ENCODE measurements around the gene GRIN2A.

The GRIN2A gene

GRCh38 chr16:10121897-10122425, 60.3 kb downstream of the GRIN2A start:
- TF ChIP-seq FOXP2 (optimal IDR thresholded peaks at IDR 0.05; ENCODE audit: control extremely low read depth, extremely low read length, insufficient read depth) (no peak), EZH2 (IDR thresholded peaks at IDR 0.05) (no peak), POLR2AphosphoS5 (IDR thresholded peaks at IDR 0.05; ENCODE audit: borderline replicate concordance, low read depth, low read length) (no peak)
- Histone ChIP-seq H3K9me3 (ENCODE audit: low read depth, low read length) (no peaks in the 10 kb centered on the region), H3K9ac (ENCODE audit: insufficient read length) (no peak overlapping the region), H3K36me3 (ENCODE audit: insufficient read depth, low read length) (no peaks in the 10 kb centered on the region), H3K27ac (no peak overlapping the region), H3K4me3 (no peak overlapping the region)
- DNase-seq (ENCODE audit: low read depth, low spot score): no peak

- H3K9ac ChIP-seq (ENCODE audit: insufficient read length): no peak overlapping the region
- TF ChIP-seq POLR2AphosphoS5 (IDR thresholded peaks at IDR 0.05; ENCODE audit: borderline replicate concordance, low read depth, low read length) (no peak), FOXP2 (optimal IDR thresholded peaks at IDR 0.05; ENCODE audit: control extremely low read depth, extremely low read length, insufficient read depth) (no peak), EZH2 (IDR thresholded peaks at IDR 0.05) (no peak)
- no peak overlapping the region for H3K27ac ChIP-seq
- H3K4me3 ChIP-seq: no peak overlapping the region
- H3K36me3 ChIP-seq (ENCODE audit: insufficient read depth, low read length): no peaks in the 10 kb centered on the region
- H3K9me3 ChIP-seq (ENCODE audit: low read depth, low read length): no peaks in the 10 kb centered on the region
- DNase-seq (ENCODE audit: low read depth, low spot score): no peak
Observed at GRCh38 chr16:10121491-10121890, 60.7 kb downstream of the GRIN2A start.

- Histone ChIP-seq H3K9me3 (ENCODE audit: low read depth, low read length) (no peaks in the 10 kb centered on the region), H3K9ac (ENCODE audit: insufficient read length) (no peak overlapping the region), H3K27ac (no peak overlapping the region), H3K4me3 (no peak overlapping the region), H3K36me3 (ENCODE audit: insufficient read depth, low read length) (no peaks in the 10 kb centered on the region)
- no peak for TF ChIP-seq POLR2AphosphoS5 (IDR thresholded peaks at IDR 0.05; ENCODE audit: borderline replicate concordance, low read depth, low read length)
- no peak for DNase-seq (ENCODE audit: low read depth, low spot score)
Observed at GRCh38 chr16:10120953-10121352, 61.3 kb downstream of the GRIN2A start.

- H3K9ac ChIP-seq (ENCODE audit: insufficient read length): no peak overlapping the region
- TF ChIP-seq FOXP2 (optimal IDR thresholded peaks at IDR 0.05; ENCODE audit: control extremely low read depth, extremely low read length, insufficient read depth): no peak
- no peaks in the 10 kb centered on the region for H3K9me3 ChIP-seq (ENCODE audit: low read depth, low read length)
- H3K36me3 ChIP-seq (ENCODE audit: insufficient read depth, low read length): no peaks in the 10 kb centered on the region
- H3K4me3 ChIP-seq: no peak overlapping the region
- H3K27ac ChIP-seq: no peak overlapping the region
- no peak for DNase-seq (ENCODE audit: low read depth, low spot score)
Observed at GRCh38 chr16:10114409-10114808, 67.8 kb downstream of the GRIN2A start.

GRCh38 chr16:10113248-10113647, 69.0 kb downstream of the GRIN2A start:
- Histone ChIP-seq H3K4me3 (no peak overlapping the region), H3K9ac (ENCODE audit: insufficient read length) (no peak overlapping the region), H3K36me3 (ENCODE audit: insufficient read depth, low read length) (no peaks in the 10 kb centered on the region), H3K27ac (no peak overlapping the region), H3K9me3 (ENCODE audit: low read depth, low read length) (no peaks in the 10 kb centered on the region)
- no peak for TF ChIP-seq POLR2AphosphoS5 (IDR thresholded peaks at IDR 0.05; ENCODE audit: borderline replicate concordance, low read depth, low read length)
- TF ChIP-seq FOXP2 (optimal IDR thresholded peaks at IDR 0.05; ENCODE audit: control extremely low read depth, extremely low read length, insufficient read depth): no peak
- no peak for TF ChIP-seq EZH2 (IDR thresholded peaks at IDR 0.05)
- no peak for DNase-seq (ENCODE audit: low read depth, low spot score)

GRCh38 chr16:10112021-10112420, 70.2 kb downstream of the GRIN2A start:
- no peak for DNase-seq (ENCODE audit: low read depth, low spot score)
- no peaks in the 10 kb centered on the region for H3K36me3 ChIP-seq (ENCODE audit: insufficient read depth, low read length)
- TF ChIP-seq POLR2AphosphoS5 (IDR thresholded peaks at IDR 0.05; ENCODE audit: borderline replicate concordance, low read depth, low read length) (no peak), FOXP2 (optimal IDR thresholded peaks at IDR 0.05; ENCODE audit: control extremely low read depth, extremely low read length, insufficient read depth) (no peak), EZH2 (IDR thresholded peaks at IDR 0.05) (no peak)
- H3K4me3 ChIP-seq: no peak overlapping the region
- H3K9me3 ChIP-seq (ENCODE audit: low read depth, low read length): no peaks in the 10 kb centered on the region
- H3K27ac ChIP-seq: no peak overlapping the region
- no peak overlapping the region for H3K9ac ChIP-seq (ENCODE audit: insufficient read length)

GRCh38 chr16:10111156-10111761, 71.0 kb downstream of the GRIN2A start:
- DNase-seq (ENCODE audit: low read depth, low spot score): no peak
- TF ChIP-seq FOXP2 (optimal IDR thresholded peaks at IDR 0.05; ENCODE audit: control extremely low read depth, extremely low read length, insufficient read depth) (no peak), EZH2 (IDR thresholded peaks at IDR 0.05) (no peak), POLR2AphosphoS5 (IDR thresholded peaks at IDR 0.05; ENCODE audit: borderline replicate concordance, low read depth, low read length) (no peak)

GRCh38 chr16:10110552-10110951, 71.7 kb downstream of the GRIN2A start:
- Histone ChIP-seq H3K4me3 (no peak overlapping the region), H3K9me3 (ENCODE audit: low read depth, low read length) (no peaks in the 10 kb centered on the region), H3K27ac (no peak overlapping the region), H3K9ac (ENCODE audit: insufficient read length) (no peak overlapping the region), H3K36me3 (ENCODE audit: insufficient read depth, low read length) (no peaks in the 10 kb centered on the region)
- TF ChIP-seq FOXP2 (optimal IDR thresholded peaks at IDR 0.05; ENCODE audit: control extremely low read depth, extremely low read length, insufficient read depth) (no peak), EZH2 (IDR thresholded peaks at IDR 0.05) (no peak), POLR2AphosphoS5 (IDR thresholded peaks at IDR 0.05; ENCODE audit: borderline replicate concordance, low read depth, low read length) (no peak)
- no peak for DNase-seq (ENCODE audit: low read depth, low spot score)

More at GRCh38 chr16:10111156-10111761, 71.0 kb downstream of the GRIN2A start:
- Histone ChIP-seq H3K36me3 (ENCODE audit: insufficient read depth, low read length) (no peaks in the 10 kb centered on the region), H3K9ac (ENCODE audit: insufficient read length) (no peak overlapping the region), H3K9me3 (ENCODE audit: low read depth, low read length) (no peaks in the 10 kb centered on the region), H3K27ac (no peak overlapping the region), H3K4me3 (no peak overlapping the region)

GRCh38 chr16:10107081-10107480, 75.1 kb downstream of the GRIN2A start:
- TF ChIP-seq FOXP2 (optimal IDR thresholded peaks at IDR 0.05; ENCODE audit: control extremely low read depth, extremely low read length, insufficient read depth) (no peak), POLR2AphosphoS5 (IDR thresholded peaks at IDR 0.05; ENCODE audit: borderline replicate concordance, low read depth, low read length) (no peak), EZH2 (IDR thresholded peaks at IDR 0.05) (no peak)
- H3K27ac ChIP-seq: no peak overlapping the region
- H3K4me3 ChIP-seq: no peak overlapping the region
- no peaks in the 10 kb centered on the region for H3K36me3 ChIP-seq (ENCODE audit: insufficient read depth, low read length)
- no peak for DNase-seq (ENCODE audit: low read depth, low spot score)
- no peaks in the 10 kb centered on the region for H3K9me3 ChIP-seq (ENCODE audit: low read depth, low read length)
- no peak overlapping the region for H3K9ac ChIP-seq (ENCODE audit: insufficient read length)

All from SK-N-MC (cell line).